Large intestine (tissue), 3 donors: ENCODE measurements around the gene ITGA11. TPM values are rescaled to one million over a fixed set of nuclear protein-coding genes. Genes with fewer than 3 reads are reported as not detected.
"Not testable (repeated sequence)": the region's sequence is repeated elsewhere in the genome, so short reads cannot be mapped to it uniquely, and the experiment has no call there.

Experiments
- DNase-seq, 2 donors: peaks; one replicate each; pipeline versions ENCODE4 v3.0.0 to v3.0.0-alpha.2; 2013
- H3K27ac ChIP-seq: one replicate; pipeline ENCODE4 v1.5.1; 2013; ENCODE audit warnings: low read length
- H3K27me3 ChIP-seq: 2 replicates; pipeline ENCODE4 v1.6.1; 2013; ENCODE audit warnings: low read length; ENCODE audit not compliant: control insufficient read depth, insufficient read depth
- H3K36me3 ChIP-seq: 2 replicates; pipeline ENCODE4 v1.6.1; 2013; ENCODE audit warnings: low read length; ENCODE audit not compliant: control insufficient read depth, insufficient read depth
- H3K4me1 ChIP-seq: one replicate; pipeline ENCODE4 v1.6.1; 2013; ENCODE audit warnings: low read length; ENCODE audit not compliant: control insufficient read depth, insufficient read depth
- H3K4me3 ChIP-seq: one replicate; pipeline ENCODE4 v1.5.1; 2013; ENCODE audit warnings: low read length
- H3K9me3 ChIP-seq: one replicate; pipeline ENCODE4 v1.6.1; 2013; ENCODE audit warnings: mild to moderate bottlenecking, low read depth, low read length, moderate library complexity; ENCODE audit not compliant: control insufficient read depth
- WGBS: methylation state at CpG from one replicate; pipeline ENCODE4 v1.1.5; 2013; ENCODE audit warnings: low lambda C conversion rate; ENCODE audit not compliant: insufficient coverage; 5-methylcytosine and 5-hydroxymethylcytosine counted together
- polyA plus RNA-seq: library from polyadenylated mRNA; unstranded; fragments of 120-200 nt; gene quantifications from one replicate; pipeline ENCODE4 v1.2.1, GENCODE V29; 2013

ITGA11 gene
- polyA plus RNA-seq, 1 donor, result 1.8 TPM

DNA sequence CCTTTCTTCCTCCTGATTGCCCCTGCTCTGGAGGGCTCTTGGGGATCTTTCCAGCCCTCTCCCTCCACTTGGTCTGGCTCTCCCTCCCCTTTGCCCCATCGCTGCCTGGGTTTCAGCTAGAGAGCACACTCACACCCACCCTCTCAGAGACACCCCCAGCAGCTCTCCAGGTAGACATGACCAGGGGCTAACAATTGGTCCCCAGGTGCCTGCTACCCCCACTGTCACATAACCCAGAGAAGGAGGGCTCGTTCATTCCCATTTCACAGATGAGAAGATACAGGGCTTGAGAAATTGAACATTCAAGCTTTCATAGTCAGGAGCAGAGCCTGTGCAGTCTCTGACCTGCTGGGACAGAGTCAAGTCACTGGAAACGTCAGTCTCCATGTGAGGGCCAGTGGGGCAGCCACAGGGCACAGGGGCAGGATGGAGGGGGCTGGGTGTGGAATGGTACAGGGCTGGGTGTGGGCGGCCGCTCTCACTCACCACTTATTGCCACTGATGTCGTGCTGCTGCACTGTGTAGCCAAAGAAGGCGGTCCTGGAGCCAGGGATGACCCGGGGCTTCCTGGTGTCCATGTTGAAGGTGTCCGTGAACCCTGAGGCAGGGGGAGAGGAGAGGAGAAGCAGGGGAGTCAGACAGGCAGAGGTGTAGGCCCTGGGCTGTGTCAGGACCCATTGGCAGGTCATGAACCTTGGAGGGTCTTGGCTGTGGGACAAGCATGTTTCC is 29.4 kb downstream of the ITGA11 start:
- Histone ChIP-seq H3K27me3 (no peaks in the 10 kb centered on the region), H3K4me1 (peaks cover 19% of the 10 kb centered on the region), H3K27ac (no peak overlapping the region), H3K4me3 (no peak overlapping the region), H3K9me3 (no peaks in the 10 kb centered on the region), H3K36me3 (no peaks in the 10 kb centered on the region)
- no CpG with 5 or more reads among the region's 9 CpGs for WGBS
- no peak for DNase-seq

DNA sequence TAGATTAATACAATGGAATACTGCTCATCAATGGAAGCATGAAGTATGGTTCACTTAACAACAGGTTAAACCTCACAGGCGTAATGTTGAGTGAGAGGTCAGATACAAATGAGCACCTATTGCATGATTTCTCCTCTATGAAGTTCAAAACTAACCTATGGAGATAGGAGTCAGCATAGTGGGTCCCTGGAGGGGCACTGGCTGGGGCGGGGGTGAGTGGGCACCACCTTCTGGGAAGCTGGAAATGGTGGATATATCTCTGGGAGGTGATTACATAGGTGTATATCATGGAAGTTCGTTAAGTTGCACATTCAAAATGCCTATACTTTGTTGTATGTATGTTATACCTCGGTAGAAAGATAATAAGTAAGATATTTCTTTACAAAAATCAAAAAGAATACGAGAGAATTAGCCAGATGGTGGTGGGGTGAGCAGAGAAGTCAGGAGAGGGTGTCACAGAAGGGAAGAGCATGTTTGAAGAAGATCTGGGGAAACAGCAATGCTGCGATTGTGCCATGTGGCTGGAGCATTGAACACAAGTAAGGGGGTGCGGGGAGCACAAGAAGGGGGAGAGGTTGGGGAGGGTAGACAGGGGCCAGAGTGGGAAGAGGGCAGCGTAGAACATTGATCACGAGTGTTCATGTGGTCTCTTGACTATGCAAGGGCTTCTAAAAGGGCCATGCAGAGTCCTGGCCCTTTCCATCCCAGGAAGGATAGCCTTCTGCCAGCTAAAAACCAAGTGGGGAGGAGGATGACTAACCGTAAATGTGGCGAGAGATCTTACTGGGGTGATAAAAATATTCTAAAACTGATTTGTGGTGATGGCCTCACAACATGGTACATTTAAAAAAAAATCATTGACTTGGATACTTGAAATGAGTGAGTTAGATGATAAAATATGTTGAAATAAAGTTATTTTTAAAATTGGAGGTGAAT is 30.2 kb downstream of the ITGA11 start:
- H3K27ac ChIP-seq, result no peak overlapping the region
- WGBS, result 97% methylated on average over 5 of the region's 11 CpGs
- H3K4me3 ChIP-seq, result no peak overlapping the region
- H3K9me3 ChIP-seq, result no peaks in the 10 kb centered on the region
- DNase-seq, result no peak
- H3K4me1 ChIP-seq, result peaks cover 19% of the 10 kb centered on the region
- no peaks in the 10 kb centered on the region for H3K36me3 ChIP-seq
- H3K27me3 ChIP-seq, result no peaks in the 10 kb centered on the region

GRCh38 chr15:68400066-68400456 is 31.9 kb downstream of the ITGA11 start:
- WGBS, result 25% methylated on average over 1 of the region's 1 CpG
- no peak for DNase-seq
- Histone ChIP-seq H3K36me3 (no peaks in the 10 kb centered on the region), H3K27ac (peak overlapping the region; percentile 48), H3K9me3 (no peaks in the 10 kb centered on the region), H3K4me3 (no peak overlapping the region), H3K4me1 (peaks cover 10% of the 10 kb centered on the region), H3K27me3 (no peaks in the 10 kb centered on the region)

GRCh38 chr15:68399096-68400065 is 32.6 kb downstream of the ITGA11 start:
- Histone ChIP-seq H3K4me1 (peaks cover 6% of the 10 kb centered on the region), H3K27me3 (no peaks in the 10 kb centered on the region), H3K27ac (peak overlapping the region; percentile 48), H3K4me3 (no peak overlapping the region), H3K36me3 (no peaks in the 10 kb centered on the region), H3K9me3 (no peaks in the 10 kb centered on the region)
- 0% methylated on average over 1 of the region's 5 CpGs for WGBS
- DNase-seq, result no peak

DNA sequence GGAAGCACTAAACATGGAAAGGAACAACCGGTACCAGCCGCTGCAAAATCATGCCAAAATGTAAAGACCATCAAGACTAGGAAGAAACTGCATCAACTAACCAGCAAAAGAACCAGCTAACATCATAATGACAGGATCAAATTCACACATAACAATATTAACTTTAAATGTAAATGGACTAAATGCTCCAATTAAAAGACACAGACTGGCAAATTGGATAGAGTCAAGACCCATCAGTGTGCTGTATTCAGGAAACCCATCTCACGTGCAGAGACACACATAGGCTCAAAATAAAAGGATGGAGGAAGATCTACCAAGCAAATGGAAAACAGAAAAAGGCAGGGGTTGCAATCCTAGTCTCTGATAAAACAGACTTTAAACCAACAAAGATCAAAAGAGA is 34.0 kb downstream of the ITGA11 start:
- not testable (repeated sequence) for H3K27ac ChIP-seq, H3K27me3 ChIP-seq, DNase-seq, H3K4me3 ChIP-seq, H3K36me3 ChIP-seq, H3K9me3 ChIP-seq, H3K4me1 ChIP-seq
- WGBS, result no CpG with 5 or more reads among the region's 3 CpGs

GRCh38 chr15:68396068-68396467 is 35.9 kb downstream of the ITGA11 start:
- peaks cover 6% of the 10 kb centered on the region for H3K4me1 ChIP-seq
- no peak for DNase-seq
- H3K36me3 ChIP-seq, result no peaks in the 10 kb centered on the region
- H3K9me3 ChIP-seq, result no peaks in the 10 kb centered on the region
- no peak overlapping the region for H3K27ac ChIP-seq
- H3K4me3 ChIP-seq, result no peak overlapping the region
- H3K27me3 ChIP-seq, result no peaks in the 10 kb centered on the region
- WGBS, result no CpG with 5 or more reads among the region's 1 CpG

DNA sequence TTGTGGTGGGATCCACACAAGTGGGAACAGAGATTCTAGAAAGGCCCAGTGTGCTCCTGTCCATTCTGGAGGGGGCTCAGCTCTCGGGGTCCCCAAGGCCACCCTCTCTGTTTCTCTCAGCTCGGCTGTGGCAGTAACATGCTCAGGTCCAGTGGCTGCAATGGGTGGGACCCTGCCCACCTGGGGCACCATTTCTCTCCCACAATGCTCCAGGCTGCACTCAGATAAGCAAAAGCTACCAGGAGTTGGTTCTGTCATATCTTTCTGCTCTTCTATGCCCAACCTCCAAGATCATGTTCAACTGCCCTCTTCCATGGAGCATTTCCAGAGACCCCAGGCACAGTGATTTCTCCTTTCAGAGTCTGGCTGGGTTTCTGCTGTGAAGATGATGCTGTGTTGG is 40.8 kb downstream of the ITGA11 start:
- peaks cover 2% of the 10 kb centered on the region for H3K27me3 ChIP-seq
- no peaks in the 10 kb centered on the region for H3K9me3 ChIP-seq
- WGBS, result no CpG with 5 or more reads among the region's 2 CpGs
- H3K4me3 ChIP-seq, result no peak overlapping the region
- H3K27ac ChIP-seq, result no peak overlapping the region
- no peaks in the 10 kb centered on the region for H3K36me3 ChIP-seq
- DNase-seq, result no peak
- H3K4me1 ChIP-seq, result no peaks in the 10 kb centered on the region

- Histone ChIP-seq H3K9me3 (no peaks in the 10 kb centered on the region), H3K27ac (no peak overlapping the region), H3K36me3 (no peaks in the 10 kb centered on the region), H3K27me3 (peaks cover 2% of the 10 kb centered on the region), H3K4me3 (no peak overlapping the region), H3K4me1 (no peaks in the 10 kb centered on the region)
- DNase-seq, result no peak
- WGBS, result 50% methylated on average over 1 of the region's 15 CpGs
Measured at GRCh38 chr15:68389936-68390817, 41.8 kb downstream of the ITGA11 start.

DNA sequence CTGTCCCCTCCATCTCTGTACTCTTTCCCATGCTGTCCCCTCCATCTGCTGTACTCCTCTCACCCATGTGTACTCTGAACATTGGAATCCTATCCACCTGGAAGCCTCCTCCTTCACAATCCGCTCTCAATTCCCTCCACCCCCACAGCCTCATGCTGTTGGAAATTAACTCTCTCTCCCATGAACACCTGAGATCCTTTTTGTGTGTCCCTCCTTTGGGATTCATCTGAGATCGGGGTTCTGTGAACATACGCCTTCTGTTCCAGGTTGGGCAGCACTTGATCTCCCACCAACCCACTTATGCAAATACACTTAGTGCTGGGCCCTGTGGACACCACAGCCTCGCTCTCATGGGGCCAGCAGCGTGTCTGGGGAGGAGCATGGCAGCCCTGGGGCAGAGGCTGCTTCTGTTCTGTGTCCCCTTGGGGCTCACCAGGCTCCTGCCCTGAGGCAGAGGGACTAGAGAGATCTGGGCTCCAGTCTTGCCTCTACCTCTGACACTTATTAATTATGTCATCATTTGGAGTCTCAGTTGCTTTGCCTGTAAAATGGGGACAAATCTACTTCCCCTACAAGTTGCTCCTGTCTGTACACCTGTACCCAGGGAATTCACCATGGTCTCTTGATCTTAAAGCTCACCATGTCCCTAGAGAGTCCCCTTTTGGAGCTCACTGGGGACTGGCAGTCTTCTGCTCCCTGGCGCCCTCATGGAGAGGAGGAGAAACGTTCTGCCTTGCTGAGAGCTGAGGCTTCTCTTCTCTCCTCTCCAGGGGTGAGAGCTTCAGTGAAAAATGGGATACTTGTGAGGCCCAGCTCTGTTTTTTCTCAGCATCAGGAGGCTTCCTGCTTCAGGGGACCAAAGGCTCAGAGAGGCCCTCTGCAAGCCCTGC is 42.7 kb downstream of the ITGA11 start:
- no peak for DNase-seq
- Histone ChIP-seq H3K27ac (no peak overlapping the region), H3K9me3 (no peaks in the 10 kb centered on the region), H3K27me3 (peaks cover 2% of the 10 kb centered on the region), H3K4me3 (no peak overlapping the region), H3K4me1 (no peaks in the 10 kb centered on the region), H3K36me3 (no peaks in the 10 kb centered on the region)
- WGBS, result 80% methylated on average over 1 of the region's 7 CpGs
